Body of pancreas (tissue), 4 donors: ENCODE results near the gene RHNO1. TPM values are rescaled to one million over a fixed set of nuclear protein-coding genes. Genes with fewer than 3 reads are reported as not detected.

Experiments
- ATAC-seq: fragments of 150-250 bp; one replicate; pipeline ENCODE4 v1.9.1; 2016
- DNase-seq, 4 donors: peaks; one replicate each; pipeline ENCODE4 v3.0.0-alpha.2; 2019
- H3K27ac ChIP-seq, 4 donors: fragments of 200-600 bp; sonication (generic); 1 replicate in 3 of 4; 2 replicates in 1 of 4; pipeline versions ENCODE4 v1.5.1 to v1.6.1; 2016 to 2019; ENCODE audit warnings: mild to moderate bottlenecking in 1 of 4, mixed read lengths in 1 of 4, moderate library complexity in 1 of 4
- H3K27me3 ChIP-seq, 2 donors: fragments of 200-600 bp; sonication (generic); one replicate each; pipeline ENCODE4 v1.6.0; 2016; ENCODE audit warnings: mild to moderate bottlenecking in 1 of 2
- H3K36me3 ChIP-seq, 2 donors: fragments of 200-600 bp; sonication (generic); replicated peaks in 1 of 2; 2 replicates each; pipeline ENCODE4 v1.5.1; 2016; ENCODE audit warnings: low read depth in 2 of 2; ENCODE audit not compliant: insufficient read depth in 1 of 2
- H3K4me1 ChIP-seq: fragments of 200-600 bp; sonication (generic); one replicate; pipeline ENCODE4 v1.6.0; 2016
- H3K4me3 ChIP-seq, 2 donors: fragments of 200-600 bp; sonication (generic); 1 replicate in 1 of 2; 2 replicates in 1 of 2; pipeline ENCODE4 v1.5.1; 2016 to 2019
- H3K9me3 ChIP-seq, 3 donors: fragments of 200-600 bp; sonication (generic); 1 replicate in 2 of 3; 2 replicates in 1 of 3; pipeline ENCODE4 v1.5.1; 2016
- POLR2A ChIP-seq, 3 donors: fragments of 450-650 bp; IDR thresholded peaks; one replicate each; pipeline ENCODE4 v1.6.1; 2016; ENCODE audit warnings: antibody characterized with exemption in 3 of 3, mild to moderate bottlenecking in 2 of 3
- WGBS, 2 donors: methylation state at CpG; one replicate each; pipeline ENCODE4 v1.1.5; 2017; 5-methylcytosine and 5-hydroxymethylcytosine counted together
- intact Hi-C: fragments of 100-400 bp; cut with DNase I; formaldehyde crosslinking; loops from one replicate; pipeline ENCODE4 v1.15.1; 2023
- total RNA-seq, 2 donors: library from RNA; depleted of rRNA; stranded (reverse); fragments of >200 nt; gene quantifications; one replicate each; pipeline ENCODE4 v1.1.0, GENCODE V29; 2016
- TF ChIP-seq, protein P1 (sequence below), 7 experiments: fragments of 450-650 bp in 4 of 7; fragments of 200-600 bp in 3 of 7; sonication (generic) in 3 of 7; IDR thresholded peaks; one replicate each; pipeline ENCODE4 v1.5.1; 2016 to 2019; ENCODE audit warnings: antibody characterized with exemption in 7 of 7

The RHNO1 gene
- total RNA-seq, 2 donors from 2014 or later = 6.0 to 10.9 TPM

DNA sequence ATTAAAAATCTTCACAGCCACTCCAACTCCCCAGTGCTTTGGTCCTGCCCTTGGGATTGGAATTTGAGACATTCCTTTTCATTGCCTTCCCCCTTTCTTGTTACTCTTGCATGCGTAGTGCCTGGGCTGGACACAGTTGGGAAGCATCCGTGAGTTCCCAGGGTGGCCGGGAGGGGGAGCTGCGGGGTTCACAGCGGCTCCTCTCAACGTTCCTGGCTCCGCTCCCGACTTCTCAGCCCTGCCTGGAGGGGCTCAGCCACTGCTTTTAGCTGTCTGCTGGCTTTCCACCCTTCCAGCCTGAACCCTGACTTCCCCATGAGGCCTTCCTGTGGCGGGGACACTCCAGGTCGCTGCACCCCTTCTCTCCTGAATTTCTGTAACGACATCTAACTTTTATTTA lies 23.4 kb upstream of the RHNO1 start:
- 13 to 29% methylated on average over 8 to 11 of the region's 11 CpGs for WGBS, 2 donors
- ATAC-seq = peak; percentile 81

DNA sequence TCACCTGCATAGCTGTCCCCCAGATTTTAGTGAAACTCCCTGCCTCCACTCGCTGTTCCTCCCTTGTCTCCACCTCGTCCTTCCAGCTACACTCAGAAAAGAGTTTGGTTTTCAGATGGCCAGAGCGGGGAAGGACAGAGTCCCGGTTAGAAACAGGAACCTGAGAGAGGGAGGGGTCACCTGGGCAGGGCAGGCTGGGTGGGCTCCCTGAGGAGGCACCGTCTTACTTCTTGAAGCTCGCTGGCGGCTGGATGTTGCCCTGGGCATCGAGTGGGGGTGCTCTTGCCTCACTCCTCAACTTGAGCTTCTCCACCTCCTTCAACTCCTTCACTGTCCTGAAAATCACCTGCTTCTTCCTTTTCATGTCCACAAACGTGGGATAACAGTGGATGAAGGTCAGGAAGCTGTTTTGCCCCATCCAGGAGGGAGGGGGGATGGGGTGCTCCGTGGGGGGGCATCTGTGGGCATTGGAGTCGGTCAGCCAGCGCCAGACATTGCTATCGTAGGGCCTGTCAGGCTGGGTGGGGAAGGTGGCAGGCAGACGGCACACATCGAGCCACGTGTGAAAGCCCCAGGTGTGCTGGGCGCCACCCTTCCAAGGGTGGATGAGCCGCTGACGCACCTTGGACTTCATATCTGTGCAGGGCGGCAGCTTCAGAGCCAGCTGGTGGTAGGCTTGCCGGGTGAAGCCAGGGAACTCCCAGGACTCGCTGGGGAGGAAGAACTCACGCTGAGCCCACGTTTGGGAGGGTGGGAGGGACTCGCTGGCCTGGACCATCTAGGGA lies 22.2 kb upstream of the RHNO1 start:
- 51 to 60% methylated on average over 18 to 25 of the region's 25 CpGs for WGBS, 2 donors
- H3K27me3 ChIP-seq = no peaks in the 10 kb centered on the region
- peak overlapping the region in 2 of 4 donors; percentile 44 to 55 for H3K27ac ChIP-seq
- TF ChIP-seq, protein P1, sequence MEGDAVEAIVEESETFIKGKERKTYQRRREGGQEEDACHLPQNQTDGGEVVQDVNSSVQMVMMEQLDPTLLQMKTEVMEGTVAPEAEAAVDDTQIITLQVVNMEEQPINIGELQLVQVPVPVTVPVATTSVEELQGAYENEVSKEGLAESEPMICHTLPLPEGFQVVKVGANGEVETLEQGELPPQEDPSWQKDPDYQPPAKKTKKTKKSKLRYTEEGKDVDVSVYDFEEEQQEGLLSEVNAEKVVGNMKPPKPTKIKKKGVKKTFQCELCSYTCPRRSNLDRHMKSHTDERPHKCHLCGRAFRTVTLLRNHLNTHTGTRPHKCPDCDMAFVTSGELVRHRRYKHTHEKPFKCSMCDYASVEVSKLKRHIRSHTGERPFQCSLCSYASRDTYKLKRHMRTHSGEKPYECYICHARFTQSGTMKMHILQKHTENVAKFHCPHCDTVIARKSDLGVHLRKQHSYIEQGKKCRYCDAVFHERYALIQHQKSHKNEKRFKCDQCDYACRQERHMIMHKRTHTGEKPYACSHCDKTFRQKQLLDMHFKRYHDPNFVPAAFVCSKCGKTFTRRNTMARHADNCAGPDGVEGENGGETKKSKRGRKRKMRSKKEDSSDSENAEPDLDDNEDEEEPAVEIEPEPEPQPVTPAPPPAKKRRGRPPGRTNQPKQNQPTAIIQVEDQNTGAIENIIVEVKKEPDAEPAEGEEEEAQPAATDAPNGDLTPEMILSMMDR (IDR thresholded peaks at IDR 0.05) = no peak
- no peak for TF ChIP-seq POLR2A (IDR thresholded peaks at IDR 0.05)
- no peak overlapping the region for H3K4me3 ChIP-seq
- intact Hi-C loops = no loop called here
- peaks cover 10% of the 10 kb centered on the region for H3K4me1 ChIP-seq
- H3K36me3 ChIP-seq = no peaks in the 10 kb centered on the region
- H3K9me3 ChIP-seq = no peaks in the 10 kb centered on the region
- DNase-seq (peak; percentile 66 to 87 (median 84)), ATAC-seq (peak; percentile 85)

More for the DNA sequence above, 23.4 kb upstream of the RHNO1 start:
- peak; percentile 82 to 91 (median 86) for DNase-seq
- H3K4me1 ChIP-seq = peaks cover 10% of the 10 kb centered on the region
- no peaks in the 10 kb centered on the region for H3K36me3 ChIP-seq
- H3K4me3 ChIP-seq = no peak overlapping the region
- intact Hi-C loops = no loop called here
- TF ChIP-seq, protein P1 (IDR thresholded peaks at IDR 0.05) = peak; percentile 58 to 79 (median 74)
- TF ChIP-seq POLR2A (IDR thresholded peaks at IDR 0.05) = no peak
- no peak overlapping the region for H3K27ac ChIP-seq
- H3K27me3 ChIP-seq = no peaks in the 10 kb centered on the region
- no peaks in the 10 kb centered on the region for H3K9me3 ChIP-seq

DNA sequence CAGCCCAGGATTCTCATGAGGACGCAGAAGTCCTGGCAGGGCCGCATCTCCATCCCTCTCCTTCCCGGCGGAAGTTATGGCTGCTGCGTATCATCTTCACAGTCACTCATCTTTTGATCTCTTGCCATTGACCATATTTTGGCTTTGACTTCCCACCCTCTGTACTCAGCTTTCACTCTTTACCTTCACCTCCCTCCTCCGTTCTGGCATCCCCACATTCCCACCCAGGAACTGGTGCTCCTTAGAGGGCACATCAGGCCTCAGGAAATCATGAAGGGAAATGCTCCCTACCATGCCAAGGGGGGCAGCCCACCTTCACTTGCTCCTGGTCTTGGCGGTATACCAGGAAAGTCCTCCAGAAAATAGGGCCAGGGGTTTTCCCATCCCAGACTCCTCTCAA lies 21.5 kb upstream of the RHNO1 start:
- intact Hi-C loops = no loop called here
- Histone ChIP-seq H3K27me3 (no peaks in the 10 kb centered on the region), H3K9me3 (no peaks in the 10 kb centered on the region), H3K4me1 (peaks cover 10% of the 10 kb centered on the region), H3K27ac (peak overlapping the region in 1 of 4 donors; percentile 55), H3K4me3 (no peak overlapping the region), H3K36me3 (no peaks in the 10 kb centered on the region)
- no peak for DNase-seq
- 87 to 94% methylated on average over 7 of the region's 7 CpGs for WGBS, 2 donors
- ATAC-seq = no peak
- TF ChIP-seq, protein P1 (IDR thresholded peaks at IDR 0.05) = no peak
- TF ChIP-seq POLR2A (IDR thresholded peaks at IDR 0.05) = no peak

DNA sequence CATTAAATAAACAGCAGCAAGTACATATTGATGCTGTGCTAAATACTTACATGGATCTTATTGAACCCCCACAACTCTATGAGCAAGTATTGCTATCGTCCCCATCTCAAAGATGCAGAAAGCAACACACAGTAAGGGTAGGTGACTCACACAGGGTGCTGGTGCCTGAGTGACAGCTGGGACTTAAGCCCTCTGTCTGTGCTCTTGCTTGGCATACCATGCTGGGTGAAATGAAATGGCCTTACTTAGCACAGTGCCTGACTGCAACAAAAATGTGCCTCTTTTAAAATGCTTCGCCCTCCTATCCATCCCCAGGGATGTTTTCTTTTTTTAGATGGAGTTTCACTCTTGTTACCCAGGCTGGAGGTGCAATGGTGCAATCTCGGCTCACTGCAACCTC lies 21.0 kb upstream of the RHNO1 start:
- DNase-seq = peak in 1 of 4 donors; percentile 34
- intact Hi-C loops = no loop called here
- WGBS, 2 donors = 88 to 98% methylated on average over 3 of the region's 3 CpGs
- Histone ChIP-seq H3K27ac (no peak overlapping the region), H3K9me3 (no peaks in the 10 kb centered on the region), H3K4me3 (no peak overlapping the region), H3K36me3 (no peaks in the 10 kb centered on the region), H3K27me3 (no peaks in the 10 kb centered on the region), H3K4me1 (peaks cover 10% of the 10 kb centered on the region)
- TF ChIP-seq, protein P1 (IDR thresholded peaks at IDR 0.05) = no peak
- no peak for TF ChIP-seq POLR2A (IDR thresholded peaks at IDR 0.05)
- ATAC-seq = no peak

DNA sequence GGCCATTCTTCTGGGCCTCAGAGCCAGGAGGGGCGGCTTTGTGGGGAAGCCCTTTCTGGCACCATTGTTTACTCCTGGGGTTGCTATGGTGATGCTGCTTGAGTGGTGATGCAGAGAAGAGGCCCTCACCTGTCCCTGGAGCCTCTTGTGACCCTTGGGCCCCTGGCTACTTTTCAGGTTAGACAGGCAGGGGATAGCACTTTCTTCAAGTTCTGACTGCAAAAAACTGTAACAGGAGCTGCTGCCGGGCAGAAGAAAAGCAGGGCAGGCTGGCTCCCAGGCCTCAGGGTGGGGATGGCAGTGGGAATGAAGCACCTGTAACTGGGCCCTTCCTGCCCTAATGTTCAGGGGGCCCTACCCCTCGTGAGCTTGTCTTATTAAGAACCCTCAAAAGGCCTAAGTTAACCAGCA lies 20.0 kb upstream of the RHNO1 start, which contains the start of gene TEX52:
TEX52 (minus strand) TSS at position 19 of the 411 bp plus-strand sequence; CDS start at position 6, 13 bp downstream.
- Histone ChIP-seq H3K27ac (no peak within 1 kb of the TSS), H3K36me3 (no peaks in the 10 kb centered on the region), H3K9me3 (no peaks in the 10 kb centered on the region), H3K4me1 (peaks cover 10% of the 10 kb centered on the region), H3K4me3 (no peak within 1 kb of the TSS), H3K27me3 (no peaks in the 10 kb centered on the region)
- WGBS, 2 donors = 38 to 61% methylated on average over 3 of the region's 3 CpGs
- ATAC-seq (no peak), DNase-seq (no peak)
- intact Hi-C loops = no loop called here
- TF ChIP-seq POLR2A (IDR thresholded peaks at IDR 0.05) = no peak
- TF ChIP-seq, protein P1 (IDR thresholded peaks at IDR 0.05) = no peak
